A549 (cell line): Measurements from ENCODE around the gene PARD6A. TPM values are rescaled to one million over a fixed set of nuclear protein-coding genes. Genes with fewer than 3 reads are reported as not detected.

Experiments
- ATAC-seq, 2 experiments: fragments of 200-7000 bp in 1 of 2; fragments of >200 bp in 1 of 2; cut with Nextera tagmentation in 1 of 2; cut with Tn5 transposase in 1 of 2; 3 replicates each; pipeline versions ENCODE4 v1.8.0 to v1.9.1; 2018 to 2020; ENCODE audit warnings: mild to moderate bottlenecking in 1 of 2, moderate library complexity in 1 of 2
- CTCF ChIA-PET: fragments of 300-600 bp; sonication (Branson Sonifier 250); formaldehyde crosslinking; extraction: SDS; loops from one replicate; lab custom pipeline; 2021; ENCODE audit warnings: antibody characterized with exemption, inconsistent platforms; lab: Yijun Ruan, JAX
- POLR2A ChIA-PET: fragments of 350-600 bp; formaldehyde crosslinking; extraction: SDS; loops from one replicate; lab custom pipeline; 2021; ENCODE audit warnings: antibody characterized with exemption, inconsistent platforms; lab: Yijun Ruan, JAX
- DNase-seq, 2 experiments: peaks; one replicate each; pipeline versions ENCODE4 v3.0.0 to v3.0.0-alpha.2; 2011 to 2016; ENCODE audit warnings: low read depth in 1 of 2, low spot score in 1 of 2
- FAIRE-seq: peaks from 2 replicates; lab custom pipeline; 2011; peaks lifted over from hg19 to GRCh38; lab: Jason Lieb, UNC
- H3K27ac ChIP-seq, 2 experiments: fragments of >200 bp; sonication (Bioruptor Twin); formaldehyde crosslinking; 3 replicates each; pipeline ENCODE4 v1.5.1; 2016 to 2017
- H3K4me1 ChIP-seq: fragments of >200 bp; sonication (Bioruptor Twin); formaldehyde crosslinking; 3 replicates; pipeline ENCODE4 v1.6.1; 2016
- H3K4me2 ChIP-seq: fragments of >200 bp; sonication (Bioruptor Twin); formaldehyde crosslinking; 3 replicates; pipeline ENCODE4 v1.6.1; 2016
- H3K4me3 ChIP-seq: fragments of >200 bp; sonication (Bioruptor Twin); formaldehyde crosslinking; 3 replicates; pipeline ENCODE4 v1.5.1; 2016
- H3K9me3 ChIP-seq: fragments of >200 bp; sonication (Bioruptor Twin); formaldehyde crosslinking; 3 replicates; pipeline ENCODE4 v1.6.1; 2016
- CBX8 ChIP-seq: fragments of 200-600 bp; sonication (generic); IDR thresholded peaks from 2 replicates; pipeline ENCODE4 v1.6.1; 2016
- CHD4 ChIP-seq: fragments of 200-600 bp; sonication (generic); IDR thresholded peaks from 2 replicates; pipeline ENCODE4 v1.6.1; 2016; ENCODE audit warnings: antibody characterized with exemption, mild to moderate bottlenecking, borderline replicate concordance
- EHMT2 ChIP-seq: fragments of 200-600 bp; sonication (generic); IDR thresholded peaks from 2 replicates; pipeline ENCODE4 v1.6.1; 2016; ENCODE audit warnings: antibody characterized with exemption, low read depth, mild to moderate bottlenecking, moderate library complexity
- FOXS1 ChIP-seq: fragments of 250-450 bp; sonication (Bioruptor Pico); IDR thresholded peaks from 2 replicates; pipeline ENCODE4 v1.5.0; 2020; ENCODE audit warnings: mild to moderate bottlenecking, moderate library complexity
- HDAC2 ChIP-seq: fragments of 200-600 bp; sonication (generic); IDR thresholded peaks from 2 replicates; pipeline ENCODE4 v1.6.1; 2016
- JUN ChIP-seq, 2 experiments: fragments of >200 bp; sonication (Bioruptor Twin); formaldehyde crosslinking; IDR thresholded peaks; 2 replicates in 1 of 2; 3 replicates in 1 of 2; pipeline ENCODE4 v1.6.1; 2016 to 2017
- KDM1A ChIP-seq: fragments of 200-600 bp; sonication (generic); IDR thresholded peaks from 2 replicates; pipeline ENCODE4 v1.6.1; 2016; ENCODE audit warnings: low read depth, mild to moderate bottlenecking
- MAFK ChIP-seq: fragments of 450-650 bp; IDR thresholded peaks from 2 replicates; pipeline ENCODE4 v1.6.1; 2014; ENCODE audit not compliant: partially characterized antibody
- NR3C1 ChIP-seq: fragments of >200 bp; sonication (Bioruptor Twin); formaldehyde crosslinking; IDR thresholded peaks from 3 replicates; pipeline ENCODE4 v1.6.1; 2017
- POLR2AphosphoS2 ChIP-seq: conservative IDR thresholded peaks from 2 replicates; pipeline ENCODE4 v1.6.1; 2012; ENCODE audit warnings: low read length, improper control_type of control experiment, inconsistent platforms
- RARB ChIP-seq: fragments of 250-450 bp; sonication (Bioruptor Pico); IDR thresholded peaks from 2 replicates; pipeline ENCODE4 v1.8.0; 2021; ENCODE audit warnings: mild to moderate bottlenecking, moderate library complexity
- REST ChIP-seq: fragments of 200-600 bp; sonication (generic); IDR thresholded peaks from 2 replicates; pipeline ENCODE4 v1.6.1; 2016; ENCODE audit warnings: antibody characterized with exemption, mild to moderate bottlenecking, moderate library complexity
- WGBS: methylation state at CpG from one replicate; pipeline ENCODE4 v1.1.6; 2017; ENCODE audit errors: missing lambda C conversion rate; 5-methylcytosine and 5-hydroxymethylcytosine counted together
- polyA plus RNA-seq, 4 experiments: library from polyadenylated mRNA; depleted of rRNA in 3 of 4; stranded (reverse); fragments of >200 nt; fragmentation: RNase III in 1 of 4; extraction: RNeasy Plus Mini Kit Qiagen cat#74134 plus additional on column Dnase treatment in 1 of 4; gene quantifications; 2 replicates in 3 of 4; 3 replicates in 1 of 4; pipeline ENCODE4 v1.2.3, GENCODE V29; 2011 to 2017
- TF ChIP-seq, protein P1 (sequence below): fragments of >200 bp; sonication (Bioruptor Twin); formaldehyde crosslinking; IDR thresholded peaks from 3 replicates; pipeline ENCODE4 v1.5.1; 2016

The PARD6A gene
- polyA plus RNA-seq, 2 of the 4 experiments (the other 2 are of a cell fraction), result 1.4 to 1.7 TPM

GRCh38 chr16:67653128-67653788 lies 7.5 kb upstream of the PARD6A start:
- 0% methylated on average over 5 of the region's 68 CpGs for WGBS
- no peak for DNase-seq

DNA sequence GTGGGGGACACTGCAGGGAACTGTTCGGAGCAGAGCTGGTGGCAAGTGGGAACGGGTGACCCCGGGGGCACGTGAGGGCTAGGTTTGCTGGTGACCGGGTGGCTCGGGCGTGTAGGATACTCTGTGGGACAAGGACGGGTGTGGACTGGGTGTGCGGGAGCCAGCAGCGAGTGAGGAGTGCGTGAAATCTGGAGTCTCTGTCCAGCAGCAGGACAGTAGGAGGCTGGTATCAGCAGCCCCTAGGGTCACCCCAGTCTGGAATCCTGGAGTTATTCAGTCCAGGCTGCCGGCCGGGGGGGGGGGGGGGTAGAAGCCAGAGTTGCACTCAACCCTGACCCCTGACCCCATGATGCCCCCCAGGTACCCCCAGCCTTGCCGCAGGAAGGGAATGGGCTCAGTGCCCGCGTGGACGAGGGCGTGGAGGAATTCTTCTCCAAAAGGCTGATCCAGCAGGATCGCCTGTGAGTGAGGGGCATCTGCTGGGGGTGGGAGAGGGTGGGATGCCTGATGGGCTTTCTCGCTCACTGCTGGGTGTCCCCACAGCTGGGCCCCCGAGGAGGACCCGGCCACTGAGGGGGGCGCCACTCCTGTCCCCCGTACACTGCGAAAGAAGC lies 6.9 kb upstream of the PARD6A start:
- POLR2A ChIA-PET, result no interaction called here
- Histone ChIP-seq H3K9me3 (no peaks in the 10 kb centered on the region), H3K4me1 (peaks cover 10% of the 10 kb centered on the region; the same call in 2 of the 3 replicates), H3K4me3 (peak overlapping the region; percentile 58), H3K4me2 (peak overlapping the region; percentile 99), H3K27ac (peak overlapping the region in 1 of 2 experiments; percentile 46; a peak in 3 of 6 replicates)
- FAIRE-seq (no peak), DNase-seq (no peak), ATAC-seq (peak; percentile 16 to 47; a peak in 3 of 6 replicates)
- CTCF ChIA-PET, result interaction anchor here (0.5 to 17.9 kb wide), 4 partner anchors 9 to 131 kb away, joined by 4 to 205 read pairs (median 28); partner anchors contain the start of gene CARMIL2
- 45% methylated on average over 22 of the region's 25 CpGs for WGBS
- peak; percentile 44; the same call in 1 of the 2 replicates for TF ChIP-seq REST
- TF ChIP-seq MAFK, result no peak
- TF ChIP-seq, all 56 proteins: peak for 1

More at GRCh38 chr16:67653128-67653788, 7.5 kb upstream of the PARD6A start:
- TF ChIP-seq POLR2AphosphoS2 (no peak), HDAC2 (no peak), CBX8 (no peak), FOXS1 (CRISPR knock-in tag) (no peak), JUN (IDR thresholded peaks at IDR 0.05) (no peak), NR3C1 (no peak), KDM1A (no peak)
- peaks cover 9% of the 10 kb centered on the region; the same call in 2 of the 3 replicates for H3K4me1 ChIP-seq
- peak; percentile 29 to 36; a peak in 3 of 6 replicates for ATAC-seq
- CTCF ChIA-PET, result interaction anchor here (0.6 to 17.9 kb wide), 7 partner anchors 9 to 386 kb away, joined by 3 to 205 read pairs (median 5); partner anchors contain the start of gene CARMIL2
- peak overlapping the region in 1 of 2 experiments; percentile 46; a peak in 4 of 6 replicates for H3K27ac ChIP-seq
- H3K9me3 ChIP-seq, result no peaks in the 10 kb centered on the region
- no peak for FAIRE-seq
- peak overlapping the region; percentile 58 for H3K4me3 ChIP-seq
- H3K4me2 ChIP-seq, result peak overlapping the region; percentile 99
- POLR2A ChIA-PET, result no interaction called here

- Histone ChIP-seq H3K9me3 (no peaks in the 10 kb centered on the region), H3K4me2 (no peak overlapping the region), H3K4me1 (peaks cover 15% of the 10 kb centered on the region; the same call in 2 of the 3 replicates), H3K27ac (no peak overlapping the region), H3K4me3 (no peak overlapping the region)
- FAIRE-seq (no peak), ATAC-seq (peak in 1 of 2 experiments; percentile 9; a peak in 2 of 6 replicates), DNase-seq (no peak)
- ChIA-PET POLR2A (no interaction called here), CTCF (interaction anchor here (0.5 to 17.9 kb wide), 4 partner anchors 10 to 132 kb away, joined by 4 to 205 read pairs (median 28); partner anchors contain the start of gene CARMIL2)
- TF ChIP-seq CHD4, result no peak
- no peak for TF ChIP-seq EHMT2
- TF ChIP-seq, protein P1, sequence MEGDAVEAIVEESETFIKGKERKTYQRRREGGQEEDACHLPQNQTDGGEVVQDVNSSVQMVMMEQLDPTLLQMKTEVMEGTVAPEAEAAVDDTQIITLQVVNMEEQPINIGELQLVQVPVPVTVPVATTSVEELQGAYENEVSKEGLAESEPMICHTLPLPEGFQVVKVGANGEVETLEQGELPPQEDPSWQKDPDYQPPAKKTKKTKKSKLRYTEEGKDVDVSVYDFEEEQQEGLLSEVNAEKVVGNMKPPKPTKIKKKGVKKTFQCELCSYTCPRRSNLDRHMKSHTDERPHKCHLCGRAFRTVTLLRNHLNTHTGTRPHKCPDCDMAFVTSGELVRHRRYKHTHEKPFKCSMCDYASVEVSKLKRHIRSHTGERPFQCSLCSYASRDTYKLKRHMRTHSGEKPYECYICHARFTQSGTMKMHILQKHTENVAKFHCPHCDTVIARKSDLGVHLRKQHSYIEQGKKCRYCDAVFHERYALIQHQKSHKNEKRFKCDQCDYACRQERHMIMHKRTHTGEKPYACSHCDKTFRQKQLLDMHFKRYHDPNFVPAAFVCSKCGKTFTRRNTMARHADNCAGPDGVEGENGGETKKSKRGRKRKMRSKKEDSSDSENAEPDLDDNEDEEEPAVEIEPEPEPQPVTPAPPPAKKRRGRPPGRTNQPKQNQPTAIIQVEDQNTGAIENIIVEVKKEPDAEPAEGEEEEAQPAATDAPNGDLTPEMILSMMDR, result no peak
- TF ChIP-seq RARB, result no peak
- WGBS, result 69% methylated on average over 7 of the region's 30 CpGs
Observed at GRCh38 chr16:67654403-67654911, 6.3 kb upstream of the PARD6A start.
